Measurements from ENCODE around the gene MAP2K1.

GRCh38 chr15:66454143-66454542, 67.4 kb downstream of the MAP2K1 start:
- no peak for TF ChIP-seq CTCF (IDR thresholded peaks at IDR 0.05; ENCODE audit: low read length)
- no peak for TF ChIP-seq EZH2phosphoT487 (IDR thresholded peaks at IDR 0.05; ENCODE audit: low read length)
- no peak for TF ChIP-seq EZH2 (optimal IDR thresholded peaks at IDR 0.05; ENCODE audit: low read depth, low read length)
